ENCODE data around the gene PSMB10.

Gene PSMB10

DNA sequence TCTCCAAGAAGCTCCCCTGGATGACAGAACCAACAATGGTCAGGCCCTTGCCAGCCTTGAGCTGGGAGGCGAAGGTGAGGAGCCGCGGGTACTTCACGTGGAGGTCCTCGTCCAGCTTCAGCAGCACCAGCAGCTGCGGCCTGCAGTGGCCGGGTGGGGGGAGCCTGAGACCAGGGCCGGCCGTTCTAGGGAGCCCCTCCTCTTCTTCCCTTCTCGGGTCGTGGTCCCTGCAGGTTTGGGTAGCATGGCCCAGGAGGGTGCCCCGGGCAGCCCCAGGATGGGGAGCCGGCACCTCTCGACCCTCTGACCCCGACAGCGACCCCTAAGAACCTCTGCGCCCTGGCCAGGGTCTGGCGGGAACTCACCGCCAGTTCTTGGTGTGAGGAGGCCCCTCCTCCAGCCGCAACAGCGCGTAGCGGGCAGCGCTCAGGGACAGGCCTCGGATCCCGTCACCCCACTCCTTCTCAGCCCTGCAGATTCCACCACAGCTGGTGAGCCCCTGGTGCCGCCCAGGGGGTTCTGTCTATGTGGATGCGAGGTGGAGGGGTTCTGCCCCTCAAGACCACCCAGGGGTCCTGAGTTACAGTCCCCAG lies 10.4 kb upstream of the PSMB10 start:
- Histone ChIP-seq H3K9ac (no peak overlapping the region), H2AFZ (ENCODE audit: low read depth) (no peak overlapping the region), H3K36me3 (ENCODE audit: insufficient read depth) (no peaks in the 10 kb centered on the region), H3K4me1 (ENCODE audit: low read depth, poor library complexity, severe bottlenecking) (no peaks in the 10 kb centered on the region), H3K79me2 (ENCODE audit: insufficient read depth, low read depth) (no peaks in the 10 kb centered on the region), H3K27me3 (ENCODE audit: insufficient read depth, low read depth) (no peaks in the 10 kb centered on the region), H3K27ac (no peak overlapping the region), H4K20me1 (ENCODE audit: insufficient read depth) (no peaks in the 10 kb centered on the region), H3K4me2 (no peak overlapping the region), H3K4me3 (IDR thresholded peaks at IDR 0.05; ENCODE audit: insufficient read depth, low read depth, low read length) (no peak overlapping the region)
- TF ChIP-seq, protein P1, sequence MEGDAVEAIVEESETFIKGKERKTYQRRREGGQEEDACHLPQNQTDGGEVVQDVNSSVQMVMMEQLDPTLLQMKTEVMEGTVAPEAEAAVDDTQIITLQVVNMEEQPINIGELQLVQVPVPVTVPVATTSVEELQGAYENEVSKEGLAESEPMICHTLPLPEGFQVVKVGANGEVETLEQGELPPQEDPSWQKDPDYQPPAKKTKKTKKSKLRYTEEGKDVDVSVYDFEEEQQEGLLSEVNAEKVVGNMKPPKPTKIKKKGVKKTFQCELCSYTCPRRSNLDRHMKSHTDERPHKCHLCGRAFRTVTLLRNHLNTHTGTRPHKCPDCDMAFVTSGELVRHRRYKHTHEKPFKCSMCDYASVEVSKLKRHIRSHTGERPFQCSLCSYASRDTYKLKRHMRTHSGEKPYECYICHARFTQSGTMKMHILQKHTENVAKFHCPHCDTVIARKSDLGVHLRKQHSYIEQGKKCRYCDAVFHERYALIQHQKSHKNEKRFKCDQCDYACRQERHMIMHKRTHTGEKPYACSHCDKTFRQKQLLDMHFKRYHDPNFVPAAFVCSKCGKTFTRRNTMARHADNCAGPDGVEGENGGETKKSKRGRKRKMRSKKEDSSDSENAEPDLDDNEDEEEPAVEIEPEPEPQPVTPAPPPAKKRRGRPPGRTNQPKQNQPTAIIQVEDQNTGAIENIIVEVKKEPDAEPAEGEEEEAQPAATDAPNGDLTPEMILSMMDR (conservative IDR thresholded peaks at IDR 0.05; ENCODE audit: low read depth, low read length) = no peak

DNA sequence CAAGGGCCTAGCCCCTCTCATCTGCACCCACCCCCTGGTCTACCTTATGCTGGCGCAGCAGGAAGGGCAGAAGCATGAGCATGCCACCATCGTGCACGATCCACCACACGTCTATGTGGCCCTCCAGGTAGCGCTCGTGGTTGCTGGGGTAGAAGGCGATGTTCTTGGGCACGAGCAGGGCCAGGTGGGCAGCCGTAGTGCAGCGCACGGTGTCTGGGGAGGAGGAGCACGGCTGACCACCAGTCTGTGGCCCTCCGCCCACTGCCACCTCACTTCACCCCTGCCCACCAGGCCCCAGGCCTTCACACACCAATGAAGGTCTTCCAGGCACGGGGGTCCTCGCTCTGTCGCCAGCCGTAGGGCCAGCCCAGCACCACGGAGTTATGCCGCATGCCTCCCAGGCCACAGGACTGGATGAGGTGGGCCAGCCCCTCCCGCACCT lies 9.5 kb upstream of the PSMB10 start:
- Histone ChIP-seq H3K4me1 (ENCODE audit: low read depth, poor library complexity, severe bottlenecking) (no peaks in the 10 kb centered on the region), H3K9ac (no peak overlapping the region), H3K79me2 (ENCODE audit: insufficient read depth, low read depth) (no peaks in the 10 kb centered on the region), H3K36me3 (ENCODE audit: insufficient read depth) (no peaks in the 10 kb centered on the region), H4K20me1 (ENCODE audit: insufficient read depth) (no peaks in the 10 kb centered on the region), H3K27me3 (ENCODE audit: insufficient read depth, low read depth) (no peaks in the 10 kb centered on the region), H2AFZ (ENCODE audit: low read depth) (no peak overlapping the region), H3K27ac (no peak overlapping the region), H3K4me3 (IDR thresholded peaks at IDR 0.05; ENCODE audit: insufficient read depth, low read depth, low read length) (no peak overlapping the region), H3K4me2 (no peak overlapping the region)
- TF ChIP-seq, protein P1 (conservative IDR thresholded peaks at IDR 0.05; ENCODE audit: low read depth, low read length) = no peak

DNA sequence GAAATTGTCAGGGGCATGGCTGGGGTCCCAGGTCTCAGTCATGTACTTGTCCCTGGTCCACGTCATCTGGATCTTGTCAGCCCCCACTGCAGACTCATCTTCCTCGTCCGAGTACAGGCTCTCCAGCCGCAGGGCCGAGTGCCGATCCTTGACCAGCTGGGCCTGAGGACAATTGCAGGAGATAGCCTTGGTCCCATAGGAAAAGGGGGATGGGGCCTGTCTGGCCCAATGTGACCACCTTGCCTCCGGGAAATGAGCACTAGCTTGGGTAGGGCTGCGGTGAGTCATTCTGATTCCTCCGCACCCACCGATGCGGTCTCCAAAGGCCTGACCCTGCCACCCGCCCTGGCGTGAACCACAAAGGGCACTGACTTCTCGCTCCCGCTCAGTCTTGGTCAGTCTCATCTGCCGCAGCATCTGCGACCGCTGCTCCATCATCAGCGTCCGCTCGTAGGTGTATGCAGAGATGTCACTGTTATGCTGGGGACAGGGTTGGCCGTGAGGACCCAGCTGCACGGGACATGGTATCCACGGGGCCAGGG lies 8.8 kb upstream of the PSMB10 start:
- Histone ChIP-seq H3K4me1 (ENCODE audit: low read depth, poor library complexity, severe bottlenecking) (no peaks in the 10 kb centered on the region), H3K79me2 (ENCODE audit: insufficient read depth, low read depth) (no peaks in the 10 kb centered on the region), H3K4me2 (no peak overlapping the region), H3K4me3 (IDR thresholded peaks at IDR 0.05; ENCODE audit: insufficient read depth, low read depth, low read length) (no peak overlapping the region), H3K9ac (no peak overlapping the region), H3K27ac (no peak overlapping the region), H2AFZ (ENCODE audit: low read depth) (no peak overlapping the region), H3K27me3 (ENCODE audit: insufficient read depth, low read depth) (no peaks in the 10 kb centered on the region), H4K20me1 (ENCODE audit: insufficient read depth) (no peaks in the 10 kb centered on the region), H3K36me3 (ENCODE audit: insufficient read depth) (no peaks in the 10 kb centered on the region)
- TF ChIP-seq, protein P1 (conservative IDR thresholded peaks at IDR 0.05; ENCODE audit: low read depth, low read length) = no peak

DNA sequence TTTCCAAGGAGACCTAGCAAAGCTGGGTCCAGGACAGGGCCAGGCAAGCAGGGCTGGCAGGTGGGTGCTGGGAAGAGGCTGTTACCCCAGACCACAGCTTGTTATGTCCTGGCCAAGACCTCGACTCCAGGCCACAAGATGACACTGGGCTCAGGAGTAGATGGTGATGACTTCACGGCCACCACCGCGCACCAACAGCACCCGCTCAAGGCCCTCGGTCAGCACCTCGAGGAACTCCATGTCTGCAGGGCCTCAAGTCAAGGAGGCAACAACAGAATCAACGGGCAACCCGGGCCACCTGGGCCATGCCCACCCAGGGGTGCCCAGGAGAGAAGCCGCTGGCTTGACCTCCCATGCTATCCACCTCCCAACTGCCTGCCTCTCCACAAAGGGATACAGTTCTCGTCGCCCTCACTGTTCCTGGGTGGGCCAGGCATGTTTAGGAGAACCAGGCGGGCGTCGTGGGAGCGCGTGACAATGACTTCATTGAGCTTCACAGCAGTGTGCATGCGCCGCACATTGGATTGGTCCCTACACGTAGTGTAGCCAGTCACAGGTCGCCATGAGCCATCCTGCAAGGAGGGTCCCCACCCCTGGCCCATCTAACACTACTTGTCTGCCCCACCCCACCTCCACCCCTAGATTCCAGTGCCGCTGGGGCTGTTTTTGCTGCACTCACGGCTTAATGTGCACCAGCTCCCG lies 8.2 kb upstream of the PSMB10 start:
- Histone ChIP-seq H3K4me1 (ENCODE audit: low read depth, poor library complexity, severe bottlenecking) (no peaks in the 10 kb centered on the region), H3K36me3 (ENCODE audit: insufficient read depth) (no peaks in the 10 kb centered on the region), H3K4me2 (no peak overlapping the region), H2AFZ (ENCODE audit: low read depth) (no peak overlapping the region), H3K27me3 (ENCODE audit: insufficient read depth, low read depth) (no peaks in the 10 kb centered on the region), H3K79me2 (ENCODE audit: insufficient read depth, low read depth) (no peaks in the 10 kb centered on the region), H4K20me1 (ENCODE audit: insufficient read depth) (no peaks in the 10 kb centered on the region), H3K9ac (no peak overlapping the region), H3K4me3 (IDR thresholded peaks at IDR 0.05; ENCODE audit: insufficient read depth, low read depth, low read length) (no peak overlapping the region), H3K27ac (no peak overlapping the region)
- TF ChIP-seq, protein P1 (conservative IDR thresholded peaks at IDR 0.05; ENCODE audit: low read depth, low read length) = no peak
